ENCODE measurements around the gene AAR2. TPM values are rescaled to one million over a fixed set of nuclear protein-coding genes. Genes with fewer than 3 reads are reported as not detected.

The AAR2 gene
- total RNA-seq, 1 donor from 2014 or later = 23.8 TPM

DNA sequence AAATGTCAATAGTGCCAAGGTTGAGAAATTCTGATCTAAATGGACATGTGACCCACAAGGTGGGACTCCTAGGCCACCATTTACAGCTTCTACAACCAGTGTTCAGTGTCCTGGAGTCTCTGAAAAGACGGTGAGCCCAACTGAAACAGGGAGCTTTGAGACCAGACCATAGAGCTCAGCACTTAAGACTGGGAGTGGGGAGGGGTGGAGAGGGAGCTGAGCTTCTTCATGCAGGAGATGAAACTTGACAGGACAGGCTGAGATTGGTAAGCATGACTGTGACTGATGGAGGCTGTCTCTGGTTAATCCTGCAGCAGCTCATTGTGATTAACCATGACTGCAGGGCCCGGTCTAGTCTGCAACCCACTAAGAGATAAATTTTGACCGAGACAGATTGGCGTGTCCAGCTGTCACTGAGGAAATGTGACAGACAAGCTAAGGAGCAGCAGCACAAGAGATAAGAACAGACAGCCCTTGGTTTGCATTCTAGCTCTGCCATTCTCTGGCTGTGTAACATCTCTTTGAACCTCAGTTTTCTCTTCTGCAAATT lies 1.4 kb upstream of the AAR2 start:
- peaks cover 0 to 6% of the 10 kb centered on the region in 2 donors for H3K36me3 ChIP-seq
- no peaks in the 10 kb centered on the region for H3K27me3 ChIP-seq
- no peak for TF ChIP-seq POLR2A (IDR thresholded peaks at IDR 0.05)
- TF ChIP-seq, protein P1, sequence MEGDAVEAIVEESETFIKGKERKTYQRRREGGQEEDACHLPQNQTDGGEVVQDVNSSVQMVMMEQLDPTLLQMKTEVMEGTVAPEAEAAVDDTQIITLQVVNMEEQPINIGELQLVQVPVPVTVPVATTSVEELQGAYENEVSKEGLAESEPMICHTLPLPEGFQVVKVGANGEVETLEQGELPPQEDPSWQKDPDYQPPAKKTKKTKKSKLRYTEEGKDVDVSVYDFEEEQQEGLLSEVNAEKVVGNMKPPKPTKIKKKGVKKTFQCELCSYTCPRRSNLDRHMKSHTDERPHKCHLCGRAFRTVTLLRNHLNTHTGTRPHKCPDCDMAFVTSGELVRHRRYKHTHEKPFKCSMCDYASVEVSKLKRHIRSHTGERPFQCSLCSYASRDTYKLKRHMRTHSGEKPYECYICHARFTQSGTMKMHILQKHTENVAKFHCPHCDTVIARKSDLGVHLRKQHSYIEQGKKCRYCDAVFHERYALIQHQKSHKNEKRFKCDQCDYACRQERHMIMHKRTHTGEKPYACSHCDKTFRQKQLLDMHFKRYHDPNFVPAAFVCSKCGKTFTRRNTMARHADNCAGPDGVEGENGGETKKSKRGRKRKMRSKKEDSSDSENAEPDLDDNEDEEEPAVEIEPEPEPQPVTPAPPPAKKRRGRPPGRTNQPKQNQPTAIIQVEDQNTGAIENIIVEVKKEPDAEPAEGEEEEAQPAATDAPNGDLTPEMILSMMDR (IDR thresholded peaks at IDR 0.05) = no peak
- TF ChIP-seq POLR2AphosphoS5 (IDR thresholded peaks at IDR 0.05; ENCODE audit: insufficient read depth in 1 of 2, low read depth in 1 of 2) = no peak
- H3K27ac ChIP-seq = no peak overlapping the region
- intact Hi-C loops (cut with DNase I) = no loop called here
- H3K9me3 ChIP-seq = no peaks in the 10 kb centered on the region
- no peak overlapping the region for H3K4me3 ChIP-seq
- DNase-seq (ENCODE audit: extremely low spot score in 2 of 2) = no peak
- peaks cover 28% of the 10 kb centered on the region for H3K4me1 ChIP-seq

DNA sequence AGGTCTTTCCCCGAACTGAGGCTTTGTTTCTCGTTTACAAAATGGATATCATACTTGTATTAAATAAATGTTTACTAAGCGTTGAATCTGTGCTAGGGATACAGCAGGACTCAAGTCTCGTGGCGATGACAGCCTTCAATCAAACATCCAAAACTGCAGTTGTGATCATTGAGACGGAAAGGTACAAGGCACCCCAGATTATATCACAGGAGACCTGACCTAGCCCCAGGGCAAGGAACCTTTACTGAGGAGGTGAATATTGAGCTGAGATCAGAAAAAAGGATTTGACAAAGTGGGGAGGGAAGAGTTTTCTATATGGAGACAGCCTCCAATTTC lies 476 bp downstream of the AAR2 start:
- intact Hi-C loops (cut with DNase I) = no loop called here
- TF ChIP-seq POLR2A (IDR thresholded peaks at IDR 0.05) (no peak), POLR2AphosphoS5 (IDR thresholded peaks at IDR 0.05; ENCODE audit: insufficient read depth in 1 of 2, low read depth in 1 of 2) (no peak)
- TF ChIP-seq, protein P1 (IDR thresholded peaks at IDR 0.05) = no peak
- H3K27ac ChIP-seq = peak overlapping the region; percentile 56
- H3K9me3 ChIP-seq = no peaks in the 10 kb centered on the region
- no peak for DNase-seq (ENCODE audit: extremely low spot score in 2 of 2)
- H3K36me3 ChIP-seq = peaks cover 0 to 20% of the 10 kb centered on the region in 2 donors
- peak overlapping the region; percentile 66 to 67 for H3K4me3 ChIP-seq
- H3K4me1 ChIP-seq = peaks cover 37% of the 10 kb centered on the region
- H3K27me3 ChIP-seq = no peaks in the 10 kb centered on the region

DNA sequence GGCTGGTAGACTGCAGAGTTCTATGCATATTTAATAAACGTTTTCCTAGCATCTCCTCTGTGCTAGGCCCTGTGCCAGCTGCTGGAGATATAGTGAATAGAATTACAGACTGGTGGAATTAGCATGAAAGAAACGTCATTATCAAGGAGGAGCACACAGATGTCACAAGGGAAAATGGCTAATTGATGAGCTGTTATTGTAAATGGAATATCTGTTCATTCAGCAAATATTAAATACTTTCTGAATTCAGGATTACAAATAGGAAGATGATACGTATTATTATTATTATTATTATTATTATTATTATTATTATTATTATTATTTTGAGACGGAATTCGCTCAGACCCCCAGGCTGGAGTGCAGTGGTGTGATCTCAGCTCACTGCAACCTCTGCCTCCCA lies 1.2 kb downstream of the AAR2 start:
- no peak for TF ChIP-seq POLR2AphosphoS5 (IDR thresholded peaks at IDR 0.05; ENCODE audit: insufficient read depth in 1 of 2, low read depth in 1 of 2)
- TF ChIP-seq POLR2A (IDR thresholded peaks at IDR 0.05) = no peak
- TF ChIP-seq, protein P1 (IDR thresholded peaks at IDR 0.05) = no peak
- Histone ChIP-seq H3K27ac (peak overlapping the region; percentile 56), H3K4me1 (peaks cover 37% of the 10 kb centered on the region), H3K4me3 (peak overlapping the region; percentile 66 to 67), H3K27me3 (no peaks in the 10 kb centered on the region), H3K9me3 (no peaks in the 10 kb centered on the region), H3K36me3 (peaks cover 0 to 26% of the 10 kb centered on the region in 2 donors)
- DNase-seq (ENCODE audit: extremely low spot score in 2 of 2) = no peak
- intact Hi-C loops (cut with DNase I) = no loop called here

DNA sequence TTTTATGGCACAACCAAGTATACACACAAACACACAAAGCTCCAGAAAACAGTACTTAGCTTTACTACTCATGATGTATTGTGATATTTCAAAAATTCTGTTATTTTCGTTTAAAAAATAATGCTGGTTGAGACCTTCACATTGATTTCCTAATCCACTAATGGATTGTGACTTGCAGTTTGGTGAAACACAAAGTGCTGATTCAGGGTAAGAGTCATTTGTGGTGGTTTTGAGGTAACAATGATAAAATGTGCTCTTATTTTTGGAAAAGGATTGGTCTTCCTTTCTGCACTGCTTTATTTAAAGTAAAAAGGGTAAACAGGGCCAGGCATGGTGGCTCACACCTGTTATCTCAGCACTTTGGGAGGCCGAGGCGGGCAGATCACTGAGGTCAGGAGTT lies 1.9 kb downstream of the AAR2 start:
- H3K4me1 ChIP-seq = peaks cover 37% of the 10 kb centered on the region
- intact Hi-C loops (cut with DNase I) = no loop called here
- no peak overlapping the region for H3K4me3 ChIP-seq
- no peak for DNase-seq (ENCODE audit: extremely low spot score in 2 of 2)
- H3K27me3 ChIP-seq = no peaks in the 10 kb centered on the region
- H3K9me3 ChIP-seq = no peaks in the 10 kb centered on the region
- H3K36me3 ChIP-seq = peaks cover 0 to 31% of the 10 kb centered on the region in 2 donors
- H3K27ac ChIP-seq = no peak overlapping the region
- TF ChIP-seq POLR2AphosphoS5 (IDR thresholded peaks at IDR 0.05; ENCODE audit: insufficient read depth in 1 of 2, low read depth in 1 of 2) = no peak
- TF ChIP-seq, protein P1 (IDR thresholded peaks at IDR 0.05) = no peak
- TF ChIP-seq POLR2A (IDR thresholded peaks at IDR 0.05) = no peak

DNA sequence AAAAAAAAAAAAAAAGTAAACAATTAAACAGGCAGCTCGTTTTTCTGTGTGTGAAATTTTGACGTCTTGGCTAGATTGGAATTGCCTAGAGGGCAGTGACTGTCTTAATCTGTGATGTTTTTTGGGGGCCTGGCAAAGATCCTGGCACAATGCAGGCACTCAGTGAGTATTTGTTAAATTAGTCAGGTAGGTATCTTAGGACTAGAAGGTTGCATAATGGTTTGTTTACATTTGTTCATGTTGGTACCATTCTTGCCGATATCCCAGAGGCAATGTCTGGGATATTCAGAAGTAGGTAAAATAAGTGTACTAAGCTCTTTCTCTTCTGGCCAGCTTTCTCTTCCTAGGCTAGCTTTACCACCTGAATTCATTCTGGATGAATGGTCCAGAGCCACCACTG lies 2.5 kb downstream of the AAR2 start:
- H3K4me1 ChIP-seq = peaks cover 37% of the 10 kb centered on the region

More for the DNA sequence above, 2.5 kb downstream of the AAR2 start:
- Histone ChIP-seq H3K27ac (no peak overlapping the region), H3K9me3 (no peaks in the 10 kb centered on the region), H3K4me3 (no peak overlapping the region), H3K27me3 (no peaks in the 10 kb centered on the region), H3K36me3 (peaks cover 0 to 37% of the 10 kb centered on the region in 2 donors)
- DNase-seq (ENCODE audit: extremely low spot score in 2 of 2) = no peak
- intact Hi-C loops (cut with DNase I) = no loop called here
- TF ChIP-seq, protein P1 (IDR thresholded peaks at IDR 0.05) = no peak
- TF ChIP-seq POLR2A (IDR thresholded peaks at IDR 0.05) (no peak), POLR2AphosphoS5 (IDR thresholded peaks at IDR 0.05; ENCODE audit: insufficient read depth in 1 of 2, low read depth in 1 of 2) (no peak)
